HG03064 (cell line): ENCODE measurements around the gene SLC32A1.

Experiments
- ATAC-seq: cut with Tn5 transposase; IDR thresholded peaks from one replicate; pipeline ENCODE4 v1.9.1; 2021; ENCODE audit warnings: low read depth; ENCODE audit not compliant: unreplicated experiment

Gene SLC32A1, protein sequence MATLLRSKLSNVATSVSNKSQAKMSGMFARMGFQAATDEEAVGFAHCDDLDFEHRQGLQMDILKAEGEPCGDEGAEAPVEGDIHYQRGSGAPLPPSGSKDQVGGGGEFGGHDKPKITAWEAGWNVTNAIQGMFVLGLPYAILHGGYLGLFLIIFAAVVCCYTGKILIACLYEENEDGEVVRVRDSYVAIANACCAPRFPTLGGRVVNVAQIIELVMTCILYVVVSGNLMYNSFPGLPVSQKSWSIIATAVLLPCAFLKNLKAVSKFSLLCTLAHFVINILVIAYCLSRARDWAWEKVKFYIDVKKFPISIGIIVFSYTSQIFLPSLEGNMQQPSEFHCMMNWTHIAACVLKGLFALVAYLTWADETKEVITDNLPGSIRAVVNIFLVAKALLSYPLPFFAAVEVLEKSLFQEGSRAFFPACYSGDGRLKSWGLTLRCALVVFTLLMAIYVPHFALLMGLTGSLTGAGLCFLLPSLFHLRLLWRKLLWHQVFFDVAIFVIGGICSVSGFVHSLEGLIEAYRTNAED

DNA sequence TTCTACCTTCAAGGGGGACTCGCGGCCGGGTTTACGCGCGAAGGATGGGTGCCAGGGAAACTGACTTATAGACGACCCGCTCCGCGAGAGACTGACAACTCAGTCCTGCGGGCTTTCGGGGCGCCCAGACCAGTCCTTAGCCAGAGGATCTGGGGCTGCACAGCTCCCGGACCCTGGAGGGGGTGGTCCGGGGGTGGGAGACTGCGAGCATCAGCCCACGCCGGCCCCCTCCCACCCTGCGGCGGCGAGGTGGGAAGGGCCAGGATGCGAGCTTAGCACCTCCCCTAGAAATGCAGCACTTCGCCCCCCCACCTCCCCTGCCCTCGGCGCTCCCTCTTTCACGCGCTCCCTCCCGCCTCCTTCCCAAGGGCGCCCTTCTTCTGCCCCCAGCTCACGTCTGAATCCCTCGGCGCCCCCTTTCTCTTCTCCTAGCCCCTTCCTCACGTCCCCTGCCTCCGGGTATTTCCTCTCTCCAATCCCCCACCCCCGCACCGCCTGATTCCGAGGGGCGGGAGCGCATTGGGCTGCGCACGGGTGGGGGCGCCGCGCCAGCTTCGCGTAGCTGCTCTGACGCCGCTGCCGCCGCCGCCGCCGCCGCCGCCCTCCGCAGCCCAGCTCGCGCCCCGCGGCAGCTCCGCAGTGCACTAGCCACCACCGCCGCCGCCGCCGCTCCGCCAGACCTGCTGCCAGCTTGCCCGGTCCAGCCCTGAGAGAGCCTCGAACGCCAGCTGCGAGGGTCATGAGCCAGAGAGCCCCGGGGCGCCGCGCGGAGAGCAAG lies at the start of gene SLC32A1:
TSS of gene SLC32A1 (plus strand) at position 639 of the 778 bp plus-strand sequence. CDS start 239 bp downstream, outside the sequence.
- no peak for ATAC-seq

GRCh38 chr20:38674765-38675133 lies 49.5 kb upstream of the SLC32A1 start:
- no peak for ATAC-seq

DNA sequence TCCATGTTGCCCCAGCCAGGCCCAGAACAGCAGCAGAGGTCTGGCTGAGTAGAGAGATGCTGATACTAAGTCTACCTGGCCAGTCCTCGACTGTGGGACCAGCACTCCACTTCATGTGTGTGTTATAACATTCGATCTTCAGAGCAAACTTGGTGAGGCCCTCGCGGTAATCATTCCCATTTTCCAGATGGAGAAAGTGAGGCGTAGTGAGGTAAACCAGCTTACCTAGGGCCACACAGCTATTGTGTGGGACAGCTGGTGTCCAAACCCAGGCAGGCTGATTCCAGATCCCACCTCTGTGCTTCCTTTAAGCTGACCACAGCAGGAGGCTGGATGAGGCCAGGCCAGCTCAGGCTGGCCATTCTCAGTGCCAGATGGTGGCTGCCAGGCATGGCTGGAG lies 47.7 kb upstream of the SLC32A1 start:
- ATAC-seq = no peak

- no peak for ATAC-seq
These were observed 43.6 kb upstream of the SLC32A1 start for GRCh38 chr20:38680500-38681306.

GRCh38 chr20:38685271-38685670 lies 39.0 kb upstream of the SLC32A1 start:
- no peak for ATAC-seq

- no peak for ATAC-seq
These were observed 38.3 kb upstream of the SLC32A1 start for GRCh38 chr20:38685853-38686473.

- no peak for ATAC-seq
These were observed 31.6 kb upstream of the SLC32A1 start for GRCh38 chr20:38692436-38693411.

DNA sequence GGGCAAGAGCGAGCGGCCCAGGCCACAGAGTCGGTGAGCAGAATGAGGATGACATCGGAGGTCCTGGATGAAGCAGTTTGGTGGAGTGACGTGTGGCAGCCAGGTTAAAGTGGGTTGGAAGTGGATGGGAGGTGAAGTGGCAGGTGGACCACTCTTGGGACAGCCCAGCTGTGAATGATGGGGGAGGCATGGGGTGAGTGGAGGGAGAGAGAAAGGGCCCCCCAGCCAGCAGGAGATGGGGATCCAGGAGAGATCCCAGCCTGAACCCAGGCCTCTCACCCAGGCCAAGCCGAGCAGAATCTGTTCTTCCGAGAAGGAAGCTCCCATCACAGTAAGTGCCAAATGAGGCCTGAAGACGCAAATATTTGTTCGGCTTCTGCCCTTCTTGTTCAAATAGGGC lies 27.0 kb upstream of the SLC32A1 start:
- ATAC-seq = no peak

GRCh38 chr20:38698541-38698940 lies 25.7 kb upstream of the SLC32A1 start:
- no peak for ATAC-seq

DNA sequence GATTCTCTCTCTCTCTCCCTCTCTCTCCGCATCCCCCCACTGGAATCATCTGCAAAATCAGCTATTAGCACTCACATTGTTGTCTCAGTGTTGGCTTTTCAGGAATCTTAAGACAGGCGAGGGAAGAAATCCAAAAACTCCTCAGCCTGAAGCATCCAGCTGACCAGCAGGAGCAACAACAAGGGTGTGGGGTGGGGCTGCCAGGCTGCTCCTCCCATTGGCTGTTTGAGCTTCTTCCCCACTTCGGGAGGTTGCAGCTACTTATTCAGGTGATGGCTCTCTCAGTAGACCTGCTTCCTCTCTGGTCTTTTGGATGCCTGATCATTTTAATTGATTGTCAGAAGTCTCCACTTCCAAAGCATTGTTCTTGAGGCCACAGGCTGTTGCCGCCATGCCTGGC lies 24.1 kb upstream of the SLC32A1 start:
- ATAC-seq = no peak

DNA sequence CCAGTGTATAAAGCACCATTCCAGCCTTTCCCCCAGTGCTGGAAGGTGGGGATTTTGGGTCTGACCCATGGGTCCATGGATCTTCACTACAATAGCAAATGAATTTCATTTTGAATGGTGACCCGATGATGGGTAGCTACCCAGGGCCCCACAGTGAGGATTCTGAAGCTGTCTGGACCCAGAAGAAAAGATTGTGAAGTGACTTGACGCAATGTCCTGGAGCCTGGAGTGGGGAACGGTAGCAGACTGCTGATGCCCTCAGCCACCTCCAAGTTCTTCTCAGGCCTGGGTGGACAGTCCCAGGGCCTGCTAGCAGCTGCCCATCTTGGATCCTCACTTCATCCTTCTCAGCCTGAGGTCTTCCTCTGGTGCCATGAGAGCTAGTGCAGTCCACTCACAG lies 23.4 kb upstream of the SLC32A1 start:
- ATAC-seq = no peak

GRCh38 chr20:38703526-38703925 lies 20.8 kb upstream of the SLC32A1 start:
- ATAC-seq = no peak

- no peak for ATAC-seq
These were observed 20.1 kb upstream of the SLC32A1 start for GRCh38 chr20:38704136-38704535.

DNA sequence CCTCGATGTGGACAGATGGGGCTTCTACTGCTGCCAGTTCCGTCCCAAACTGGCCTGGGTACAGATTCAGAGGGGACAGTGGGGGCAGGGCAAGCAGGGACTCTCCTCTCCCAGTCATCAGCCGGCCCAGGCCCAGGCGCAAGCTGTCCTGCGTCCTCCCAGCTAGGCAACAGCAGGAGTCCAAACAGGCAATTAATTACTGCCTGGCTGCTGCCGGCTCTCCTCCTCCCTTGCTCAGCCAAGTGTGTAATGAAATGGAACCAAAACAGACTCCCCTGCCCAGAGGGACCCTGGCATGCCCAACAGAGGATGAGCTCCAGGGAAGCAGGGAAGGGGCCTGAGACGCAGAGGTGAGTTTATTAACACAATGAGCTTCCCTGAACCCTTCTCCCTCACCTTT lies 17.8 kb upstream of the SLC32A1 start:
- no peak for ATAC-seq

GRCh38 chr20:38714308-38714707 lies 10.0 kb upstream of the SLC32A1 start:
- ATAC-seq = no peak

- no peak for ATAC-seq
These were observed 8.6 kb upstream of the SLC32A1 start for GRCh38 chr20:38715646-38716045.

GRCh38 chr20:38722683-38723016 lies 1.6 kb upstream of the SLC32A1 start:
- no peak for ATAC-seq

- no peak for ATAC-seq
These were observed 1.1 kb upstream of the SLC32A1 start for GRCh38 chr20:38723017-38723847.
